ENCODE data around the gene MBD3L5.
"Not testable (repeated sequence)": the region's sequence is repeated elsewhere in the genome, so short reads cannot be mapped to it uniquely, and the experiment has no call there.

MBD3L5 gene

DNA sequence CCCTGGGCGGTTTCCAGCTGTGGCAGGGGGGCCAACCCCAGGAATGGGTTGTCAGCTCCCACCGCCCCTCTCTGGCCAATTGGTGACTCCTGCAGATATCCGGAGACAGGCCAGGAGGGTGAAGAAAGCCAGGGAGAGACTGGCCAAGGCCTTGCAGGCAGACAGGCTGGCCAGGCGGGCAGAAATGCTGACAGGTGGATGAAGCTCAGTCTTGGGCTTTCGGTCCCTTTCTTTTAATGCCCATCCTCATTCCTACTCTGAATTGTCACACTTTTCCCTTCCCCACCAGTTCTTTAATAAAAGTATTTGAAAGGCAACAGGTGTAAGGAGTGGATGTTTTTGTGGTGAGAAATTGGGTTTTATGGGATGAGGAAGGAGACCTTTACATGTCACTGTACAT lies 21.0 kb downstream of the MBD3L5 start:
- not testable (repeated sequence) for DNase-seq

DNA sequence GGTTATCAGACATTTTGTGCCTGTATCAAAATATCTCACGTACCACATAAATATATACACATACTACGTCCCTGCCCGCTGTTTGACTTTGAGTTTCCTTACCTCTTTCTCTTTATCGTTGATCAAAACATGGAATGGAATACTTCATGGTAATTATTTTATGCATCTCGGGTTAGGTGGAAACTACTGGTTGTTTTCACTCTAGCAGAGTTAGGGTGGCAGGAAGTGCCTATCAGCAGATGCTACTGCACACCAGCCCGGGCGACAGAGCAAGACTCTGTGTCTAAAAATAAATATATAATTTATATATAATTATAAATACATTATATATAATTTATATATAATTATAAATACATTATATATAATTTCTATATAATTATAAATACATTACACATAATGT lies 22.5 kb downstream of the MBD3L5 start:
- not testable (repeated sequence) for DNase-seq

DNA sequence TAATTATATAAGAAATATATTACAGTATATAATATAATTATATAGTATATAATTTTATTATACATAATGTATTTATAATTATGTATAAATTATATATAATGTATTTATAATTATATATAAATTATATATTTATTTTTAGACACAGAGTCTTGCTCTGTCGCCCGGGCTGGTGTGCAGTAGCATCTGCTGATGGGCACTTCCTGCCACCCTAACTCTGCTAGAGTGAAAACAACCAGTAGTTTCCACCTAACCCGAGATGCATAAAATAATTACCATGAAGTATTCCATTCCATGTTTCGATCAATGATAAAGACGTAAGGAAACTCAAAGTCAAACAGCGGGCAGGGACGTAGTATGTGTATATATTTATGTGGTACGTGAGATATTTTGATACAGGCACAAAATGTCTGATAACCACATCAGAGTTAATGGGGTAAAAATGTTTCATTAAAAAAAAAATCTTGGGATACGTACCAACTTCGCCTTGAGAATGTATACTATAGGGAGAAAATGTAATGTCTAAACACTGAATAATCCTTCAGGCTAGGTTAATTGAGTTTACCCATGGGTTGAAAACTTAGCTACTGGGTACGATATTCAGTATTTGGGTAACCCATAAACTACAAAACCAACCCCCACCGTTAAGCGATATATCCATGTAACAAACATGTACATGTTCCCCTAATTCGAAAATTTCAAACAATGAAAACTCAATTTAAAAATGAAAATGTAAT lies 24.4 kb downstream of the MBD3L5 start:
- not testable (repeated sequence) for DNase-seq

DNA sequence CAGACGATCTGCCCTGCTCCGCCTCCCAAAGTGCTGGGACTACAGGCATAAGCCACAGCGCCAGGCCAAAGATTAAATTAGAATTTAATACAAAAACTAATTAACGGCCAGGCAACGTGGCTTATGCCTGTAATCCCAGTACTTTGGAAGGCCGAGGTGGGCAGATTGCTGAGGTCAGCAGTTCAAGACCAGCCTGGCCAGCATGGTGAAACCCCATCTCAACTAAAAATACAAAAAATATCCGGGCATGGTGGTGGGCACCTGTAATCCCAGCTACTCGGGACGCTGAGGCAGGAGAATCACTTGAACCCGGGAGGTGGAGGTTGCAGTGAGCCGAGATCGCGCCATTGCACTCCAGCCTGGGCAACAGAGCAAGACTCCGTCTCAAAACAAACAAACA lies 25.3 kb downstream of the MBD3L5 start:
- DNase-seq = not testable (repeated sequence)

DNA sequence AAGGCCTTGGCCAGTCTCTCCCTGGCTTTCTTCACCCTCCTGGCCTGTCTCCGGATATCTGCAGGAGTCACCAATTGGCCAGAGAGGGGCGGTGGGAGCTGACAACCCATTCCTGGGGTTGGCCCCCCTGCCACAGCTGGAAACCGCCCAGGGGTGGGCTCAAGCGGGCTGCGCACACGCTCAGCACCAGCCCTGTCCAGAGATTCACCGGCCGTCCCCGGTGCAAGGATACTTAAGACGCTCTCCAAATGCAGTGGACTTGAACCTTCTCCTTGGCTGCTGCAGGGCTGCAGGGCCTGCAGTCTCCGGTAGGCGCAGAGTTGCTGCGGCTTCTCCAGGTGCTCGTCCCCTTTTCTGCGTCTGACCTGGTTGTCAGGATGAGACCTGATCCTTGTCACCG lies 26.0 kb downstream of the MBD3L5 start:
- DNase-seq = not testable (repeated sequence)

DNA sequence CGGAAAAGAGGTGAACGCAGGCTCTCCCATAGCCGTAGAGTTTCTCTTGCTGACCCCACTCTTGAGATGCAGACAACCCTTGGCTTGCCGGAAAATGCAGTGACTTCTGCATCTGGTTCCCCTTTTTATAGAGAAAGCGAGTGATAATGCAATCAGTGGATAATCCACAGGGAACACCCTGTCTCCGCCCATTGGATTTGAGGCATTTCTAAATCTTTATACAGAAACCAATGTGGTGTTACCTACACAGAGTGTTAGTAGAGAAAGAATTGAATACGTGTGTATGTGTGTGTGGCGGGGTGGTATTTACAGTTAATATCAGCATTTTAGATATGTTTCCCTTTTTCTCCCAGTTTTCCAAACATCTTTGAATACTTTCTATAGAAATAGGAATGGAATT lies 28.2 kb downstream of the MBD3L5 start, which contains the start of gene MBD3L3:
Gene MBD3L3, minus strand, starts transcription at position 101 of the 400 bp plus-strand sequence. Its CDS starts 71 bp downstream, at position 30.
- DNase-seq = not testable (repeated sequence)

DNA sequence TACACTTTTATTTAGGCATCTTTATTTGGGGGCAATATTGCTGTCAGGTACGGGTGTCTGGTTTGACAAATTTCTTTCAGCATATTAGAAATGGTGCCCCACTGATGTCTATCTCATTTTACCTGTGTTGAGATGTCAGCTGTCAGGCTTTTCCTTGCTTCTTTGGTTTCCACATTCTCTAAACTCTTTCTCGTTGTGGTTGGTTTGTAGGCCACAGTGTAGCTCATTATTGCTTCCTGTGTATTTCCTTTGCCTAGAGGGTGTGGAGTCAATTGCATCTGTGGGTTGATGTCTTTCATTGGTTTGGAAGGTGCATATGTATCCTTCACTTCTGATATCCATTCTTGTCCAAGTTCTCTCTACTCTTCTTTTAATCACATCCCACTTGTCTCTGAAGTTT lies 29.6 kb downstream of the MBD3L5 start:
- DNase-seq = not testable (repeated sequence)

DNA sequence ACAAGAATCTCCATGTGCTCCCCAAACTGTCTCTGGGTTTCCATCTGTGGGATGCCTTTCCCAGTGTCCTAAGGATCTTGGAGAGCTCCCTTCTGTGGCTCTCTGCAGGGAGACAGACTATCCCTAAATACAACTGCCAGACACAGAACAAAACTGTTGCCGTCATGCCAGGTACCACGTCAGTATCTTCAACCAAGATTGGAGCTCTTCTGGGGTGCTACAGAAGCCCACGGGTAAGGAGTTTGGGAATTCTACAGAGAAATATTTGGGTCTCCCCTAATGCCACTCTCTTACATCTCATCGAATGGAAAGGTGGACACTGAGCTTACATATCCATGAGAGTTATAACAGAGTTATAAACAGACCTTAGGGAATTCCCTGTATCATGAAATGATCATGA lies 33.0 kb downstream of the MBD3L5 start:
- no peak for DNase-seq

DNA sequence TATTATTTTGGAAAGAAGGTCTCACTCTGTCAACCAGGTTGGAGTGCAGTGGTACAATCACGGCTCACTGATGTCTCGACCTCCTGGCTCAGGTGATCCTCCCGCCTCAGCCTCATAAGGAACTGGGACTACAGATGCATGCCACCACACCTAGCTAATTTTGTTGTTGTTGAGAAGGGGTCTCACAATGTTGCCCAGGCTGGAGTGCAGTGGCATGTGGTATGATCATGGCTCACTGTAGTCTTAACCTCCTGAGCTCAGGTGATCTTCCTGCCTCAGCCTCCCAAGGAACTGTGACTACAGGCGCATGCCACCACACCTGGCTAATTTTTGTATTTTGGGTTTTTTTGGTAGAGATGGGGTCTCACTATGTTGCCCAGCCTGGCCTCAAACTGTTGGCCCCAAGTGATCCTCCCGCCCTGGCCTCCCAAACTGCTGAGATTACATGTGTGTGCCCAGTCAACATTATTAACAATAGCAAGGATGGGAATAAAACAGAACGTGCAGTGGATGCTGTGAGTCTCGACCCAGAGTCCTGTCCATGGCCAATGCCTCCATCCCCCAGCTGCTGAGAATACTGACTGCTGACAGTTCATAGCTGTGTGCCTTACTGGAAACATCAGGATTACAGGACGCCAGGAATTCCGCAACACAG lies 33.5 kb downstream of the MBD3L5 start:
- DNase-seq = no peak

DNA sequence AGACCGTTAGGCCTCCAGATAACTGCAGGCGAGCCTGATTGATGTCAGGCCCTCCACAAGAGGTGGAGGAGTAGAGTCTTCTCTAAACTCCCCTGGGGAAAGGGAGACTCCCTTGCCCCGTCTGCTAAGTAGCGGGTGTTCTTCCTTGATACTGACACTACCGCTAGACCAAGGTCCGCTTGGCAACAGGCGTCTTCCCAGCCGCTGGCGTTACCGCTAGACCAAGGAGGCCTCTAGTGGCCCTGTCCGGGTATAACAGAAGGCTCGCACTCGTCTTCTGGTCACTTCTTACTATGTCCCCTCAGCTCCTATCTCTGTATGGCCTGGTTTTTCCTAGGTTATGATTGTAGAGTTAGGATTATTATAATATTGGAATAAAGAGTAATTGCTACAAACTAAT lies 36.7 kb downstream of the MBD3L5 start:
- peak in 5 of 56 donors; percentile 1 to 3 (median 1) for DNase-seq

DNA sequence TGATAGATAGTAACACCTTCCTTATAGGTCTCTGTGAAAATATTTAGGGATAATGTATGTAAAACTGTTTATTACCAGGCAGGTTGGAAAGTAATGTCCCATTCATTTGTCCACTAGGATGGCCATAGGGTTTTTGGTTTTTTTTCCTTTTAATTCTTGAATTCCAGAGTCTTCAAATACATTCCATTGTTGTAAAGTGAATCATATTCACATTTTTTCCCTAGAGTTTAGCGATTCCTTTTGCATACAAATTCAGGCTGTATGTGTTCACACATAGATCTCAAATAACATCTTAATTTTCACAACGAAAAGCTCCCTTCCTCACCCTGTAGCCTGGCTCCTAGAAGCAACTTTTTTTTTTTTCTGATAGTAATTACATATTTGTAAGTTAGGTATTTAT lies 37.3 kb downstream of the MBD3L5 start:
- no peak for DNase-seq

DNA sequence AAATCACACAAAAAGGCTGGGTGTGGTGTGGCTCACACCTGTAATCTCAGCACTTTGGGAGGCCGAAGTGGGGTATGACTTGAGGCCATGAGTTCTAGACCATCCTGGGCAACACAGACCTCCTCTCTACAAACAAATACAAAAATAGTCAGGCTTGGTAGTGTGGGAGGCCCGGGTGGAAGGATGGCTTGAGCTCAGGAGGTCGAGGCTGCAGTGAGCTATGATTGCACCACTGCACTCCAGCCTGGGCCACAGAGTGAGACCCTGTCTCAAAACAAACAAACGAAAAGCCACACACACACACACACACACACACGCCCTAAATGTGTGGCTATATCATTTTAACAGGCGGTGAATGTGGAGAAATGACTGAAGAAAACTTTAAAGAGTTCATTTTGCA lies 38.2 kb downstream of the MBD3L5 start:
- no peak for DNase-seq

DNA sequence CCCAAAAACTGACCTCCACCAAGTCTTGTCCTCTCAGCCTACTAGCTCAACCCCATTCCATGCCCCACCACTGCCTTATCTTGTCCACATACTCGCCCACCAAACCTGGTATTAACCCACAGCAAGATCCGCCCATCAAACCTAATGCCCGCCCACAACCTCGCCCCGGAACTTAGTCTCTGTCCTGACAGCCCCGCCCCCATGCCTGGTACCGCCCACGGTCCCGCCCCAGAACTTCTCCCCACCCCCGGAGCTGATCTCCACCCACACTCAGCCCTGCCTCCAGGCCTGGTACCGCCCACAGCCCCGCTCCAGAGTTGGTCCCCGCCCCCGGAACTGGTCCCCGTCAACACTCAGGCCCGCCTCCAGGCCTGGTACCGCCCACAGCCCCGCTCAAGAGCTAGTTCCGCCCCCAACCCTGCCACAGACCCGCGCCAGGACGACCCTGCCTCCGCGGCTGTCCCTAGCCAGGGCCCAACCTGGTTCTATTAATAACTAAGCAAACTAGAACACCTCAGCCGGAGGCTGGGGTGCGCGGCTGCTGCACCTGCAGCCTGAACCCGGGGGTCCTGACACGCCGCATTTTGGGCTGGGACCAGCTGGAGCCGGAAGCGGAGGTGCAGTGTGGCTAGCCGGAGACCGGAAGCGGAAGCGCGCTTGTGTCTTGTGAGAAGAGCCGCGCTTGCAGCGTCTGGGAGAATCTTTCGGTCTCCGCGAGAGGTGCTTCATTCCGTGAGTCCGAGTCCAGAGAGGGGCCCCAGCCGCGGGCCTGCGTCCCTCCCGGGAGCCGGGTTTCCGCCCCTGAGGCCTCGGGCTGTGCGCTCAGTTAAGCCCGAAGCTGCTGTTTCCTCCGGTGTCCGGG lies 38.9 kb downstream of the MBD3L5 start, which contains the start of gene ZNF557:
Gene ZNF557, plus strand, starts transcription at position 662 of the 862 bp plus-strand sequence. CDS start 5,372 bp downstream, outside the sequence.
- peak; percentile 29 to 100 (median 97) for DNase-seq

DNA sequence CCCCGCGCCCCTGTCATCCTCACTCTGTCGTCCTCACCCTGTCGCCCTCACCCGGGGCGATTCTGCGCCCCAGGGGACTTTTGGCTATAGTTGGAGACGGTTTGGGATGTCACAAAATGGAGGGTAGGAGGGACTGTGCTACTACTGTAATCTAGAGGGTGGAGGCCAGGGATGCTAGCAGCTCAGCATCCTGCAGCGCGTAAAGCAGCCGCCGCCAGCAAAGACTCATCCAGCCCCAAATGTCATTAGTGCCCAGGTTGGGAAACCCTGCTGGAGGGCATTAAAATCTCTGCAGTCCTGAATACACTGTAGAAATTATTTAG lies 39.5 kb downstream of the MBD3L5 start:
- DNase-seq = peak in 1 of 56 donors; percentile 18

DNA sequence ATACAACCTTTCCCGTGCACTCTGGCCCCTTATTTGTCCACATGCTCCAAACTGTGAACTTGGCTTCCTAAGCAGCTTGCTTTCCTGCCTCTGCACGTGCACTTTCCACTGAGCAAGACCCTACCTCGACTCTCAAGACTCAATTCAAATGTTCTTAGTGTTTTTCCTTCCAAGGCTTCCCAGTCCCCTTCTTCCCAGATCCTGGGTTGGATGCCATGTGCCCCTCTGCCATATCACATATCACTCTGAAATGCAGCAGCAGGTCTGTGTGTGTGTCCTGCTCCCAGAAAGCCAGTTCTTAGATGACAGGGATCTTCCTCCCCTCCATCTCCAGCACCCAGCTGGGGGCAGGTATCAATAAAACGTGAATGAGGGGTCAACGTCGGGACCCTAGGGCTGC lies 42.2 kb downstream of the MBD3L5 start:
- DNase-seq = no peak

DNA sequence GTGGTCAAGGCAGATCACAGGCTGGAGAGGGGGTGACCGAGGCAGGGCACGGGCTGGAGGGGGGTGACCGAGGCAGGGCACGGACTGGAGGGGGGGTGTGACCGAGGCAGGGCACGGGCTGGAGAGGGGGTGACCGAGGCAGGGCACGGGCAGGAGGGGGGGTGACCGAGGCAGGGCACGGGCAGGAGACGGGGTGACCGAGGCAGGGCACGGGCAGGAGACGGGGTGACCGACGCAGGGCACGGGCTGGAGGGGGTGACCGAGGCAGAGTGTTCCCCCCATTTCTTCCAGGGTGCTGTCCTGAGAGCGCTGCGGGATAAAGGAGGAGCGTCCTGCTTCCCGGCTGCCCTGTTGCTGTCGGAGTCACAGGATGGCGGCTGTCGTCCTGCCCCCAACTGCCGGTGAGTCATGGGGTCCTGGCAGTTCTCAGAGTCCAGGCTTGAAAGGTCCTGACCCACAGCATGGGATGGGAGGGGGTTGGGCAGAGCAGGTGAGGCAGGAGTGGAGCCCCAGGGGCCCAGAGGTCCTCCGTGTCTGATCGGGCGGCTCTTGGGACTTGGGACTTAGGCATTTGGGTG lies 44.4 kb downstream of the MBD3L5 start:
- DNase-seq = no peak

DNA sequence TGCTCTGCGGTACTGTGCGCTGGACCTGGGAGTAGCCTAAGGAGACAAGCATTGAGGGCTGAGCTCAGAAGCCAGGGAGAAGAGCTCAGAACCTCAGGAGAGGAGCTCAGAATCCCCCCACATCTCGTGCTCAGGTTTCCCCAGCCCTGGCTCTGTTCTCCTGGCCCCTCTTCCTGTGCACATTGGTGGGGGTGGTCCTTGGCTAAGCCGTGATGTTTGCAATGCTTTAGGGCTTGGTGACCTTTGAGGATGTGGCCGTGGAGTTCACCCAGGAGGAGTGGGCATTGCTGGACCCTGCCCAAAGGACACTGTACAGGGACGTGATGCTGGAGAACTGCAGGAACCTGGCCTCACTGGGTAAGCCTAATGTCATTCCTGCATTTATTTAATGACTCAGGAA lies 45.8 kb downstream of the MBD3L5 start:
- no peak for DNase-seq

DNA sequence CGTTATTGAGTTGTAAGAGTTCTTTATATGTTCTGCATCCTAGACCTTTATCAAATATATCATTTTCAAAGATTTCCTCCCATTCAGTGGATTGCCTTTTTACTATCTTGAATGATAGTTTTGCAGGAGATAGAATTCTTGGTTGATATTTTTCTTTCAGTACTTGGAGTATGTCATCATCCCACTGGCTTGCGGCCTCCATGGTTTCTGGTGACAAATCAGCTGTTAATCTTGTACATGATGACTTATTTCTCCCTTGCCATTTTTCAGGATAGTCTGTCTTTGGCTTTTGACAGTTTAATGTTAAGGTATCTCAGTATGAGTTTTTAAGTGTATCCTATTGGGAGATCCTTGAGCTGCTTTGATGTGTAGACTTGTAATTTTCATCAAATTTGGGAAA lies 47.6 kb downstream of the MBD3L5 start:
- DNase-seq = no peak
